ENCODE measurements around the gene TOMM70. TPM values are rescaled to one million over a fixed set of nuclear protein-coding genes. Genes with fewer than 3 reads are reported as not detected.

Gene TOMM70
- total RNA-seq, 1 donor from 2014 or later: 59.0 TPM

- Histone ChIP-seq H3K36me3 (ENCODE audit: control insufficient read depth in 3 of 3, insufficient read depth in 3 of 3, low read length in 3 of 3) (peaks cover 25 to 55% (median 48%) of the 10 kb centered on the region in 3 donors), H3K4me3 (ENCODE audit: low read length in 3 of 3) (no peak overlapping the region), H3K27ac (ENCODE audit: low read depth, low read length) (no peak overlapping the region), H3K27me3 (ENCODE audit: control insufficient read depth in 3 of 3, insufficient read depth in 3 of 3, low read length in 3 of 3) (no peaks in the 10 kb centered on the region), H3K4me1 (ENCODE audit: control insufficient read depth in 3 of 3, insufficient read depth in 3 of 3, low read length in 3 of 3) (no peaks in the 10 kb centered on the region), H3K9ac (ENCODE audit: low read depth in 1 of 3, low read length in 3 of 3) (no peak overlapping the region), H3K9me3 (ENCODE audit: control insufficient read depth in 3 of 3, low read length in 3 of 3) (no peaks in the 10 kb centered on the region)
Observed at GRCh38 chr3:100374521-100374920, 26.4 kb downstream of the TOMM70 start.

- Histone ChIP-seq H3K27me3 (ENCODE audit: control insufficient read depth in 3 of 3, insufficient read depth in 3 of 3, low read length in 3 of 3) (no peaks in the 10 kb centered on the region), H3K9ac (ENCODE audit: low read depth in 1 of 3, low read length in 3 of 3) (no peak overlapping the region), H3K27ac (ENCODE audit: low read depth, low read length) (no peak overlapping the region), H3K4me1 (ENCODE audit: control insufficient read depth in 3 of 3, insufficient read depth in 3 of 3, low read length in 3 of 3) (no peaks in the 10 kb centered on the region), H3K36me3 (ENCODE audit: control insufficient read depth in 3 of 3, insufficient read depth in 3 of 3, low read length in 3 of 3) (peaks cover 29 to 57% (median 51%) of the 10 kb centered on the region in 3 donors), H3K4me3 (ENCODE audit: low read length in 3 of 3) (no peak overlapping the region), H3K9me3 (ENCODE audit: control insufficient read depth in 3 of 3, low read length in 3 of 3) (no peaks in the 10 kb centered on the region)
Observed at GRCh38 chr3:100370756-100371155, 30.1 kb downstream of the TOMM70 start.

- Histone ChIP-seq H3K9me3 (ENCODE audit: control insufficient read depth in 3 of 3, low read length in 3 of 3) (no peaks in the 10 kb centered on the region), H3K27me3 (ENCODE audit: control insufficient read depth in 3 of 3, insufficient read depth in 3 of 3, low read length in 3 of 3) (no peaks in the 10 kb centered on the region), H3K4me1 (ENCODE audit: control insufficient read depth in 3 of 3, insufficient read depth in 3 of 3, low read length in 3 of 3) (no peaks in the 10 kb centered on the region), H3K4me3 (ENCODE audit: low read length in 3 of 3) (no peak overlapping the region), H3K9ac (ENCODE audit: low read depth in 1 of 3, low read length in 3 of 3) (no peak overlapping the region), H3K36me3 (ENCODE audit: control insufficient read depth in 3 of 3, insufficient read depth in 3 of 3, low read length in 3 of 3) (peaks cover 30 to 63% (median 54%) of the 10 kb centered on the region in 3 donors), H3K27ac (ENCODE audit: low read depth, low read length) (no peak overlapping the region)
Observed at GRCh38 chr3:100368441-100368840, 32.4 kb downstream of the TOMM70 start.

GRCh38 chr3:100366424-100366823, 34.5 kb downstream of the TOMM70 start:
- H3K27me3 ChIP-seq (ENCODE audit: control insufficient read depth in 3 of 3, insufficient read depth in 3 of 3, low read length in 3 of 3): no peaks in the 10 kb centered on the region
- H3K27ac ChIP-seq (ENCODE audit: low read depth, low read length): no peak overlapping the region
- no peaks in the 10 kb centered on the region for H3K4me1 ChIP-seq (ENCODE audit: control insufficient read depth in 3 of 3, insufficient read depth in 3 of 3, low read length in 3 of 3)
- no peak overlapping the region for H3K9ac ChIP-seq (ENCODE audit: low read depth in 1 of 3, low read length in 3 of 3)
- peaks cover 19 to 52% (median 49%) of the 10 kb centered on the region in 3 donors for H3K36me3 ChIP-seq (ENCODE audit: control insufficient read depth in 3 of 3, insufficient read depth in 3 of 3, low read length in 3 of 3)
- no peak overlapping the region for H3K4me3 ChIP-seq (ENCODE audit: low read length in 3 of 3)
- H3K9me3 ChIP-seq (ENCODE audit: control insufficient read depth in 3 of 3, low read length in 3 of 3): no peaks in the 10 kb centered on the region

- H3K36me3 ChIP-seq (ENCODE audit: control insufficient read depth in 3 of 3, insufficient read depth in 3 of 3, low read length in 3 of 3): peaks cover 17 to 39% (median 38%) of the 10 kb centered on the region in 3 donors
- H3K4me3 ChIP-seq (ENCODE audit: low read length in 3 of 3): no peak overlapping the region
- H3K4me1 ChIP-seq (ENCODE audit: control insufficient read depth in 3 of 3, insufficient read depth in 3 of 3, low read length in 3 of 3): no peaks in the 10 kb centered on the region
- no peaks in the 10 kb centered on the region for H3K27me3 ChIP-seq (ENCODE audit: control insufficient read depth in 3 of 3, insufficient read depth in 3 of 3, low read length in 3 of 3)
- H3K9ac ChIP-seq (ENCODE audit: low read depth in 1 of 3, low read length in 3 of 3): no peak overlapping the region
- H3K9me3 ChIP-seq (ENCODE audit: control insufficient read depth in 3 of 3, low read length in 3 of 3): no peaks in the 10 kb centered on the region
- no peak overlapping the region for H3K27ac ChIP-seq (ENCODE audit: low read depth, low read length)
Observed at GRCh38 chr3:100364421-100364820, 36.5 kb downstream of the TOMM70 start.

- Histone ChIP-seq H3K9me3 (ENCODE audit: control insufficient read depth in 3 of 3, low read length in 3 of 3) (no peaks in the 10 kb centered on the region), H3K36me3 (ENCODE audit: control insufficient read depth in 3 of 3, insufficient read depth in 3 of 3, low read length in 3 of 3) (peaks cover 8 to 30% (median 22%) of the 10 kb centered on the region in 3 donors), H3K27ac (ENCODE audit: low read depth, low read length) (no peak overlapping the region), H3K9ac (ENCODE audit: low read depth in 1 of 3, low read length in 3 of 3) (no peak overlapping the region), H3K4me3 (ENCODE audit: low read length in 3 of 3) (no peak overlapping the region), H3K4me1 (ENCODE audit: control insufficient read depth in 3 of 3, insufficient read depth in 3 of 3, low read length in 3 of 3) (no peaks in the 10 kb centered on the region), H3K27me3 (ENCODE audit: control insufficient read depth in 3 of 3, insufficient read depth in 3 of 3, low read length in 3 of 3) (no peaks in the 10 kb centered on the region)
Observed at GRCh38 chr3:100361897-100362296, 39.0 kb downstream of the TOMM70 start.

GRCh38 chr3:100360757-100361496, 40.0 kb downstream of the TOMM70 start:
- Histone ChIP-seq H3K36me3 (ENCODE audit: control insufficient read depth in 3 of 3, insufficient read depth in 3 of 3, low read length in 3 of 3) (peaks cover 6 to 27% (median 20%) of the 10 kb centered on the region in 3 donors), H3K27me3 (ENCODE audit: control insufficient read depth in 3 of 3, insufficient read depth in 3 of 3, low read length in 3 of 3) (no peaks in the 10 kb centered on the region), H3K9me3 (ENCODE audit: control insufficient read depth in 3 of 3, low read length in 3 of 3) (no peaks in the 10 kb centered on the region), H3K9ac (ENCODE audit: low read depth in 1 of 3, low read length in 3 of 3) (no peak overlapping the region), H3K4me3 (ENCODE audit: low read length in 3 of 3) (no peak overlapping the region), H3K27ac (ENCODE audit: low read depth, low read length) (no peak overlapping the region), H3K4me1 (ENCODE audit: control insufficient read depth in 3 of 3, insufficient read depth in 3 of 3, low read length in 3 of 3) (no peaks in the 10 kb centered on the region)

GRCh38 chr3:100359035-100359434, 41.9 kb downstream of the TOMM70 start:
- peaks cover 9 to 31% (median 25%) of the 10 kb centered on the region in 3 donors for H3K36me3 ChIP-seq (ENCODE audit: control insufficient read depth in 3 of 3, insufficient read depth in 3 of 3, low read length in 3 of 3)
- H3K9ac ChIP-seq (ENCODE audit: low read depth in 1 of 3, low read length in 3 of 3): no peak overlapping the region
- no peaks in the 10 kb centered on the region for H3K27me3 ChIP-seq (ENCODE audit: control insufficient read depth in 3 of 3, insufficient read depth in 3 of 3, low read length in 3 of 3)
- no peak overlapping the region for H3K4me3 ChIP-seq (ENCODE audit: low read length in 3 of 3)
- H3K27ac ChIP-seq (ENCODE audit: low read depth, low read length): no peak overlapping the region
- no peaks in the 10 kb centered on the region for H3K4me1 ChIP-seq (ENCODE audit: control insufficient read depth in 3 of 3, insufficient read depth in 3 of 3, low read length in 3 of 3)
- H3K9me3 ChIP-seq (ENCODE audit: control insufficient read depth in 3 of 3, low read length in 3 of 3): no peaks in the 10 kb centered on the region

- Histone ChIP-seq H3K4me3 (ENCODE audit: low read length in 3 of 3) (no peak overlapping the region), H3K4me1 (ENCODE audit: control insufficient read depth in 3 of 3, insufficient read depth in 3 of 3, low read length in 3 of 3) (no peaks in the 10 kb centered on the region), H3K27me3 (ENCODE audit: control insufficient read depth in 3 of 3, insufficient read depth in 3 of 3, low read length in 3 of 3) (no peaks in the 10 kb centered on the region), H3K36me3 (ENCODE audit: control insufficient read depth in 3 of 3, insufficient read depth in 3 of 3, low read length in 3 of 3) (peaks cover 13 to 34% (median 29%) of the 10 kb centered on the region in 3 donors), H3K27ac (ENCODE audit: low read depth, low read length) (no peak overlapping the region), H3K9me3 (ENCODE audit: control insufficient read depth in 3 of 3, low read length in 3 of 3) (no peaks in the 10 kb centered on the region), H3K9ac (ENCODE audit: low read depth in 1 of 3, low read length in 3 of 3) (no peak overlapping the region)
Observed at GRCh38 chr3:100358413-100358812, 42.5 kb downstream of the TOMM70 start.

GRCh38 chr3:100354850-100355249, 46.0 kb downstream of the TOMM70 start:
- H3K4me1 ChIP-seq (ENCODE audit: control insufficient read depth in 3 of 3, insufficient read depth in 3 of 3, low read length in 3 of 3): no peaks in the 10 kb centered on the region
- no peak overlapping the region for H3K9ac ChIP-seq (ENCODE audit: low read depth in 1 of 3, low read length in 3 of 3)
- no peak overlapping the region for H3K27ac ChIP-seq (ENCODE audit: low read depth, low read length)
- H3K4me3 ChIP-seq (ENCODE audit: low read length in 3 of 3): no peak overlapping the region
- no peaks in the 10 kb centered on the region for H3K9me3 ChIP-seq (ENCODE audit: control insufficient read depth in 3 of 3, low read length in 3 of 3)
- no peaks in the 10 kb centered on the region for H3K27me3 ChIP-seq (ENCODE audit: control insufficient read depth in 3 of 3, insufficient read depth in 3 of 3, low read length in 3 of 3)
- peaks cover 26 to 45% (median 45%) of the 10 kb centered on the region in 3 donors for H3K36me3 ChIP-seq (ENCODE audit: control insufficient read depth in 3 of 3, insufficient read depth in 3 of 3, low read length in 3 of 3)

Measured in skeletal muscle tissue (tissue), 4 donors.